Hepatocyte (in vitro differentiated cells): Measurements from ENCODE around the gene GARIN5B. TPM values are rescaled to one million over a fixed set of nuclear protein-coding genes. Genes with fewer than 3 reads are reported as not detected.
A peak's percentile ranks its signal among the peaks of the same experiment; 100 is the strongest.

Experiments
- DNase-seq: peaks from one replicate; pipeline ENCODE4 v3.0.0-alpha.2; 2016; ENCODE audit warnings: low spot score
- H2AFZ ChIP-seq: fragments of 200-600 bp; sonication (generic); 2 replicates; pipeline ENCODE4 v1.6.0; 2016; ENCODE audit warnings: antibody characterized with exemption, mild to moderate bottlenecking
- H3K27ac ChIP-seq: fragments of 200-600 bp; sonication (generic); 2 replicates; pipeline ENCODE4 v1.5.1; 2016; ENCODE audit warnings: mild to moderate bottlenecking
- H3K27me3 ChIP-seq: fragments of 200-600 bp; sonication (generic); 2 replicates; pipeline ENCODE4 v1.6.1; 2016
- H3K36me3 ChIP-seq: fragments of 200-600 bp; sonication (generic); replicated peaks from 2 replicates; pipeline ENCODE4 v1.5.1; 2016; ENCODE audit warnings: low read depth; ENCODE audit not compliant: insufficient read depth
- H3K4me1 ChIP-seq: fragments of 200-600 bp; sonication (generic); 2 replicates; pipeline ENCODE4 v1.5.1; 2016; ENCODE audit warnings: mild to moderate bottlenecking, moderate library complexity; ENCODE audit not compliant: insufficient read depth
- H3K4me2 ChIP-seq: fragments of 200-600 bp; sonication (generic); 2 replicates; pipeline ENCODE4 v1.6.0; 2016
- H3K4me3 ChIP-seq: fragments of 200-600 bp; sonication (generic); 2 replicates; pipeline ENCODE4 v1.5.1; 2016; ENCODE audit warnings: mild to moderate bottlenecking
- H3K79me2 ChIP-seq: fragments of 200-600 bp; sonication (generic); 2 replicates; pipeline ENCODE4 v1.6.0; 2017; ENCODE audit warnings: mild to moderate bottlenecking
- H3K9me2 ChIP-seq: fragments of 200-600 bp; sonication (generic); replicated peaks from 2 replicates; pipeline ENCODE4 v1.6.0; 2017; ENCODE audit warnings: mild to moderate bottlenecking; ENCODE audit not compliant: insufficient read depth
- H3K9me3 ChIP-seq: fragments of 200-600 bp; sonication (generic); 2 replicates; pipeline ENCODE4 v1.5.1; 2016; ENCODE audit warnings: low read depth, mild to moderate bottlenecking
- H4K20me1 ChIP-seq: fragments of 200-600 bp; sonication (generic); 2 replicates; pipeline ENCODE4 v1.6.0; 2016; ENCODE audit warnings: mild to moderate bottlenecking; ENCODE audit not compliant: insufficient read depth, poor library complexity, severe bottlenecking
- CTCF ChIP-seq: fragments of 200-600 bp; sonication (generic); IDR thresholded peaks from 2 replicates; pipeline ENCODE4 v1.5.1; 2016; ENCODE audit warnings: antibody characterized with exemption, mild to moderate bottlenecking; ENCODE audit not compliant: poor library complexity
- EZH2 ChIP-seq: fragments of 200-600 bp; sonication (generic); IDR thresholded peaks from 2 replicates; pipeline ENCODE4 v1.6.1; 2016; ENCODE audit warnings: antibody characterized with exemption, mild to moderate bottlenecking, borderline replicate concordance
- EZH2phosphoT487 ChIP-seq: fragments of 200-600 bp; sonication (generic); IDR thresholded peaks from one replicate; pipeline ENCODE4 v1.6.1; 2018; ENCODE audit warnings: antibody characterized with exemption, mild to moderate bottlenecking, low read depth, moderate library complexity; ENCODE audit not compliant: unreplicated experiment, severe bottlenecking
- WGBS: methylation state at CpG from one replicate; pipeline ENCODE4 v1.1.6; 2016; ENCODE audit warnings: low lambda C conversion rate; ENCODE audit errors: missing lambda C conversion rate; 5-methylcytosine and 5-hydroxymethylcytosine counted together
- polyA plus RNA-seq: library from polyadenylated mRNA; unstranded; fragments of >200 nt; fragmentation: Nextera tagmentation; extraction: Ambion mirVana; gene quantifications from 2 replicates; pipeline ENCODE4 v1.2.1, GENCODE V29; 2016
- total RNA-seq: library from RNA; depleted of rRNA; stranded (reverse); fragments of >200 nt; gene quantifications from 2 replicates; pipeline ENCODE4 v1.2.3, GENCODE V29; 2014

The GARIN5B gene
- total and polyA plus RNA-seq, 2 experiments from 2014 or later = 0.18 TPM; not detected in 1

DNA sequence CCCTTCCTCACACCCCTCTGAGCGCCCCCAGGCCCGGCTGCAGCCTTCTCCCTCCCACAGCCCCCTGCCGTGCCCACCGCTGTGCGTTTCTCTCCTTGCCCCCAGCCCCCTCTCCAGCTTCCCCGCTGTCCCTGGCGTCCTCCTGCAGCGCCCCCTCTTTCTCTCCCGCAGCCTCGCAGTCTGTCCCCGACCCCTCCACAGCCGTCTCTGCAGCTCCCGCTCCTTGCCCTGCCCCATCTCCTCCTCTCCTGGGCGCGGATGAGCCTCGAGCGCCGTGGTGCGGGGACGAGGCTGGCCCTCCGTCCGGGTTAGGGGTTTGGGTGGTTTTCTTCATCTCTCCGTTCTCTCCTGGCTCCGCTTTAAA lies 22.3 kb downstream of the GARIN5B start:
- DNase-seq = peak; percentile 71
- H2AFZ ChIP-seq = no peak overlapping the region
- no peaks in the 10 kb centered on the region for H3K36me3 ChIP-seq
- H3K79me2 ChIP-seq = peaks cover 16% of the 10 kb centered on the region
- no peaks in the 10 kb centered on the region for H3K9me2 ChIP-seq
- peak overlapping the region; percentile 66 for H3K4me3 ChIP-seq
- WGBS = 1% methylated on average over 19 of the region's 24 CpGs
- H3K4me2 ChIP-seq = peak overlapping the region; percentile 94
- H3K9me3 ChIP-seq = no peaks in the 10 kb centered on the region
- H3K27me3 ChIP-seq = no peaks in the 10 kb centered on the region
- peaks cover 5% of the 10 kb centered on the region for H4K20me1 ChIP-seq
- H3K4me1 ChIP-seq = no peaks in the 10 kb centered on the region
- H3K27ac ChIP-seq = peak overlapping the region; percentile 85
- TF ChIP-seq EZH2 (no peak), CTCF (peak; percentile 36), EZH2phosphoT487 (no peak)

DNA sequence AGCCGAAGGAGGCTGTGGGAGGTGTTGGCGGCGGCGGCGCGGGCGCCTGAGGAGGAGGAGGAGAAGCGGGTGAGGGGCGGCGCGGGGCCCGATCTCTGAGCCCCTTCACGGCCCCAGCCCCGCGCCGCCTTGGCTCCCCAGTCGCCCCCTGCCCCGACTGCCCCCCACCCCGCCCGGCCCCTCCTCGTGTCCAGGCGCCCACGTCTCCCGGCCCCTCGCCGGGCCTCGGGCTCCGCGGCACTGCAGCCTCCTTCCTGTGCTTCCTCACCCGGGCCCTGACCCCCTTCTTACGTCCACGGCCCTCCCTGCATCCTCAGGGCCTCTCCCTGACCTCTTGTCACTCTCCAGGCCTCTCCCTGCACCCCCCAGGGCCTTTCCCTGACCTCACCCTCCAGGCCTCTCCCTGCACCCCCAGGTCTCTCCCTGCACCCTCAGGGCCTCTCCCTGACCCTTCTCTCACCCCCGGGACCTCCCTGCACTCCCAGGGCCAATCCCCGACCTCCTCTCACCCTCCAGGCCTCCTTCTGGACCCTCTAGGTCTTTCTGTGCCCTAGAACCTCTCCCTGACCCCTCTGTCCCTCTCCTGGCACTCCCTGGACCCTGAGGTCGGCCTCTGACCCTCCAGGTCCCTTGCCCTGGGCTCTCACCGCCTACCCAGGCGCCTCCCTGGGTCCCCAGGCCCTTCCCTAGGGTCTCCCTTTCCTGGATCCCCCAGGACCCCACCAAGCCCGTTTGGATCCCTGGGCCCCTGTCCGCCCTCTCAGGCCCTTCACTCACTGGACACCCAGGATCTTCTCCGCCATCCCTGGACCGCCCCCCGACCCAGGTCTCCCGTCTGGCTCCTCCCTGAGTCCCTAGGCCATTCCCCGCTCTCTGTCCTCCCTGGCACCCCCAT lies 22.9 kb downstream of the GARIN5B start:
- no peaks in the 10 kb centered on the region for H3K27me3 ChIP-seq
- peaks cover 16% of the 10 kb centered on the region for H3K79me2 ChIP-seq
- peak; percentile 49 for DNase-seq
- no peaks in the 10 kb centered on the region for H3K9me3 ChIP-seq
- H3K9me2 ChIP-seq = no peaks in the 10 kb centered on the region
- 0% methylated on average over 9 of the region's 44 CpGs for WGBS
- peaks cover 5% of the 10 kb centered on the region for H4K20me1 ChIP-seq
- H3K4me1 ChIP-seq = no peaks in the 10 kb centered on the region
- H2AFZ ChIP-seq = no peak overlapping the region
- no peaks in the 10 kb centered on the region for H3K36me3 ChIP-seq
- peak overlapping the region; percentile 94 for H3K4me2 ChIP-seq
- peak overlapping the region; percentile 85 for H3K27ac ChIP-seq
- TF ChIP-seq CTCF (no peak), EZH2 (no peak), EZH2phosphoT487 (no peak)
- H3K4me3 ChIP-seq = peak overlapping the region; percentile 66

GRCh38 chr19:55339105-55339888 lies 23.8 kb downstream of the GARIN5B start, which contains the start of gene KMT5C:
TSS of gene KMT5C (plus strand) at chr19:55339876. CDS start at chr19:55341937, 2,061 bp downstream.
- TF ChIP-seq EZH2 (no peak), EZH2phosphoT487 (no peak), CTCF (no peak)
- Histone ChIP-seq H3K9me3 (no peaks in the 10 kb centered on the region), H3K79me2 (peaks cover 16% of the 10 kb centered on the region), H3K9me2 (no peaks in the 10 kb centered on the region), H2AFZ (peak within 1 kb of the TSS; percentile 18), H3K27me3 (no peaks in the 10 kb centered on the region), H4K20me1 (peaks cover 5% of the 10 kb centered on the region), H3K4me1 (no peaks in the 10 kb centered on the region), H3K4me2 (peak within 1 kb of the TSS; percentile 94), H3K36me3 (no peaks in the 10 kb centered on the region), H3K4me3 (peak within 1 kb of the TSS; percentile 66), H3K27ac (peak within 1 kb of the TSS; percentile 94)
- WGBS = 1% methylated on average over 57 of the region's 63 CpGs
- DNase-seq = peak; percentile 100
